GM18520 (cell line): ENCODE measurements around the gene ORM2.
"Not testable (repeated sequence)": the region's sequence is repeated elsewhere in the genome, so short reads cannot be mapped to it uniquely, and the experiment has no call there.

ENCODE experiments used
- ATAC-seq: cut with Tn5 transposase; IDR thresholded peaks from one replicate; pipeline ENCODE4 v1.9.1; 2021; ENCODE audit not compliant: unreplicated experiment

The ORM2 gene

GRCh38 chr9:114329625-114330022 lies at the start of gene ORM2:
TSS of gene ORM2 (plus strand) at chr9:114329869. CDS start at chr9:114329905, 36 bp downstream.
- ATAC-seq = not testable (repeated sequence)

DNA sequence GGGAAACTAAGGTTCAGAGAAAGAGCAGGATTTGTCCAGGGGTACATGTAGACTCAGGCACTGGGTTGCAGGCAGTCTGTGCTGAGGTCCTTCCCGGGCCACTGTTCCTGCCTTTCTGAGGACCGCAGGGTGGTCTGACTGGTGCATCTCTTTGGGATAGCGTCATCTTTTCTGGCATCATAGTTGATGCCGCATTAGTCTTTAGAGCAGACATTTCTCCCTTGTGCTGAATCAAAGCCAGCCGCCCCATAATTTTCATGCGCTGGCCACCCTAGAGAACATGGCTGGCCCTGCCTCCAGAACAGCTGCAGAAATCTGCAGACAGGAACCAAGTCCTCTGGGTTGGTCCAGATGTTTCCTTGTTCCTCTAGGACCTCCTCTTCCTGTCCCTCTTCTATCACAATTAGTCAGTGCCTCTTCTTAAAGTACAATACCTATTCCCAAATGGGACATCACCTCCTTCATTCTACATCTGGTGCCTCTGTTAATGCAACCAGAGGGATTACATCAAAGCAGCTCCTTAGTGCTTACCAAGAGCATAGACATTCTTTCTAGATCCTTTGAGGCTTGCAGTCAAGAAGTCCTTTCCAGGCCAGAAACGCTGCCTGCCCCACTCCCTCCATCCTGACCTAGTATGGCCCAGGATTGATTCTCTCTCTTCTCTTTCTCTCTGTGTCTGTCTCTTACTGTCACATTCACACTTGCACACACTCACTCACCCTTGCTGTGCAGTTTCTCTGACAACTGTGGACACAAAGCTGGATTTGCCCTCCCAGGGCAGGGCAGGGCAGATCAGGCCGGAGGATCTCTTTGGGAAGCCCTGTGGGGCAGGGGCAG lies 48.8 kb upstream of the ORM2 start:
- no peak for ATAC-seq

GRCh38 chr9:114281473-114282103 lies 48.1 kb upstream of the ORM2 start:
- no peak for ATAC-seq

GRCh38 chr9:114282104-114282485 lies 47.6 kb upstream of the ORM2 start:
- no peak for ATAC-seq

GRCh38 chr9:114282507-114282906 lies 47.2 kb upstream of the ORM2 start:
- no peak for ATAC-seq

- ATAC-seq = no peak
These were observed 46.7 kb upstream of the ORM2 start for GRCh38 chr9:114282926-114283325.

GRCh38 chr9:114283551-114284111 lies 46.0 kb upstream of the ORM2 start:
- ATAC-seq = no peak

DNA sequence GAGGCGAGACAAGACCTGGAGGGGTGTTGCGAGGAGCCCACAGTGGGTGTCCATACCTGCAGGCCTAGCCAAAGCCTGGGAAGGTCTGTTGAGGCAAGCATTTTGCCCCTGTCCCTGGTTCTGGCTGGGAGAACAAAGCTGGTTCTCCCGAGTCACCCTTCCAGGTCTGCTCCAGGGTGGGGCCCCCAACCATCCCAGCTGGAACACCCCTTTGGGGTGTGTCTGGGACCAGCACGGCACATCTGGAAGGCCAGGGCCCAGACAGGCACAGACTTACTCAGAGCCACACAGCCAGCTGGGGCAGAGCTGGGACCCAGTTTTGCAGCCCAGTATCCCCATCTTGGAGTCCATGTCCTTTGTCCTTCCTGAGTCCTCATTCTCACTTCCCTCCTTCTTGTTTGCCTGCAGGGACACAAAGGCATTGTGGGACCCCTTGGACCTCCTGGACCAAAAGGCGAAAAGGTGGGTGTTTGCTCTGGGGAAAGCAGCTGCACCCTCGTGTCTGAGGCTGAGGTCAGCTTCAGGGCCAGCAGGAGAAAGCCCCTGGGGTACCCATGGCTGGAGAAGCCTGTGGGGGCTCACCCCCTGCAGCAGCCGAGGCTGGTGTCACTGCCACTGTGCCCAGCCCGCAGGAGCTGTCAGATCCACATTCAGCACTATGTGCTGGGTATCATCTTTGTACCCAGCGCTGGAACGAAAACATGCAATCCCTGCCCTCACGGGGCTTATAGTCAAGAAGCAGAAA lies 45.2 kb upstream of the ORM2 start:
- no peak for ATAC-seq

- ATAC-seq = no peak
These were observed 44.4 kb upstream of the ORM2 start for GRCh38 chr9:114285166-114285867.

- ATAC-seq = no peak
These were observed 43.5 kb upstream of the ORM2 start for GRCh38 chr9:114286146-114286679.

GRCh38 chr9:114287001-114287762 lies 42.5 kb upstream of the ORM2 start:
- ATAC-seq = no peak

DNA sequence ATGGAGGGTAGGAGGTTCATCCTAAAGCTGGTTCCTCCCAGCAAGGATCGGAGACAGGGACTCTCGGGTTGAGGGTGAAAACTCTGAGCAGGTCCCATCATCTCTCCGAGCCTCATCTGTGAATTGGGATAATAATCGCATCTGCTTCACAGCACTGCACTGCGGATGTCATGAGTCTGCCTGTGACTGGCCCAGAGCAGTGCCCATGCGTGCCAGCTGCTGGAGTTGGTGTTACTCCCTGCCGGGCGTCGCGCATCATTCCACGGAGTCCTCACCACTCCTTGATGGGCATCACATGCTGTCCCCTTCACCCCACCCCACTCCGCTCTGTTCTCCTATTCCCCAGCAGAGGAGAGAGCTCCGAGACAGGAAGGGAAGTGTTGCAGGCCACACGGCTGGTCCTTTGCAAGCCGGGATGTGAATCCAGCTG lies 41.9 kb upstream of the ORM2 start:
- no peak for ATAC-seq

DNA sequence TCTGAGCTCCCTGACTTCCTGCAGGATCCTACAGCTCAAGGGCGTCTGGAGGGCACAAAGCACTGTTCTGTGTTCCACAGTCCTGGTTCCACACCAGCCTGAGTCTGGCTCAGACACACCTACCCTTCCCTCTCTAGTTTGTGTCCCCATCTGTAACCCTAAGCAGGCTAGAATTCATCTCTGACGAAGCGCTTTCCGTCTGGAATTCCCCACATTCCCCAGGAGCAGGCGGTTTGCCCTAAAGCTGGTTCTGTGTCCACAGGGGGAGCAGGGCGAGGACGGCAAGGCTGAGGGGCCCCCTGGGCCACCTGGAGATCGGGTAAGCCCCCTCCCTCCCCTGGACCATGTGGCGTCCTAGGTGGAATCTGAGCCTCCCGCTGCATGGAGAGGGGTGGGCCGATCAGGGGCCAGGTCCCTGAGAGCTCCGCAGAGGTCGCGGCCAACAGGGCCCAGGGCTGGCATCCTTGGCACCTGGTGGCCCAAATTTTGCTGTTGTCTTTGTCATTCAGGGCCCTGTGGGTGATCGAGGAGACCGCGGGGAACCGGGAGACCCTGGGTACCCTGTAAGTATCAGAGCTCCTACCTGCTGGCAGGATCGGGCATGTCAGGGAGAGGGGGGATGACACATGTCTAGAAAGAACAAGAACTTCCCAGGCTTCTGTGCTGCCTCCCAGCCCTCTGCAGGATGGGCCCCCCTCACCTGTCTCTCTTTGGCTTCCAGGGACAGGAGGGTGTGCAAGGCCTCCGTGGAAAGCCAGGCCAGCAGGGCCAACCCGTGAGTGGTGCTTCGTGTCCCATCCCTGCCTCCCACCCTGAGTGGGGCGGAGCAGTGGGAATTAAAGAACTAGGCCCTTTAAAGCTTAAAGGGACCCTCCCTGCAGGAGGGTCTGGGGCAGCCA lies 41.2 kb upstream of the ORM2 start:
- ATAC-seq = no peak

DNA sequence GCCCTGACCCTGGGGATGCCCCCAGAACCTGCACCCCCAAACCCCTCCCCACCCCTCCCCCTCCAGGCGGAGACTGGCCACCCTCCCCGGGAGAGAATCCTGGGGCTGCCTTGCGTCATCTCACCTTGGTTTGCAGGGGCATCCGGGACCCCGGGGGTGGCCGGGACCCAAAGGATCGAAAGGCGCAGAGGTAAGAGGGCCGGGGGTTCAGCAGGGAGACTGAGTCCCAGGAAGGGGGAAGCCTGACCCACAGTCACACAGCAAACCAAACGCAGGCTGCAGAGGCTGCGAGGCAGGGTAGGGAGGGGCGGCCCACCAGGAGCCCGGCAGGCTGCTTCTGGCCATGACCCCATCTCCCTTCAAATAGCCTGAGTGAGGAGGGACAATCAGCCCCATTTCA lies 40.6 kb upstream of the ORM2 start:
- no peak for ATAC-seq

GRCh38 chr9:114289571-114290481 lies 39.8 kb upstream of the ORM2 start:
- ATAC-seq = no peak

DNA sequence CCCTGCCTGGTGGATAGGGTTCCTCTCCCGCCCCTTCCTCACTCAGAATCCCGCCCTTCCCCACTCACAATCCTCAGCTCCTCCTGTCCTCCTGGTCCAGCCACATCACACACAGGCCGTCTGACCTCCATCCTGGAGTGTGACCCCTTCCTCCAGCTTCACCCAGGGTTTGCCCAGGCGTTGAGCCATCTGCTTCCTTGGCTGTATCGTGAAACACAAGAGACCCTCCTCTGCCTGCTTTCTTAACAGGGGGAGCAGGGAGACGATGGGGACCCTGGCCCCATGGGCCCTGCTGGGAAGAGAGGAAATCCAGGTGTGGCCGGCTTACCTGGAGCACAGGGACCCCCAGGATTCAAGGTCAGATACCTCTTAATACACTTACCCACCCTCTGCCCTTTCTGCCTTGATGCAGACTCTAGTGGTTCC lies 39.1 kb upstream of the ORM2 start:
- ATAC-seq = no peak

DNA sequence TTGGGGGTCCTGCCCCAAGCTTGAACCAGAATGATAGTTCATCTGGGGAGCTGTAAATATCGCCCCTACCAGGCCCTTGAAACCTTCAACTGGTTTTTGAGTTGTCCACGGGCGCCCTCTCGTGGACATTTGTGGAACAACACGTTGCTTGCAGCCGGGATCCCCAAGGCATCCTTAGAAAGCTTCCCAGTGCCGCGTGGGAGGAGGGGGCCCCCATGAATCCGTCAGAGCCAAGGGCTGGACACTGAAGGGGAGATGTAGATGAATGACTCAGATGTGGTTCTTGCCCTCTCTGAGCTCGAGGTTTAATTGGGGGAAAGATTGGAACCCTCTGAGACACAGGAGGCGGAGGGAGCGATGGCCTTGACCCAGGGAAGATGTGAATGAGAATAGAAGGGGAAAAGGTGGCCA lies 38.6 kb upstream of the ORM2 start:
- ATAC-seq = no peak
